ENCODE data around the gene AKNA. TPM values are rescaled to one million over a fixed set of nuclear protein-coding genes. Genes with fewer than 3 reads are reported as not detected.

Gene AKNA
- total RNA-seq, 1 experiment from 2014 or later: 20.6 TPM

DNA sequence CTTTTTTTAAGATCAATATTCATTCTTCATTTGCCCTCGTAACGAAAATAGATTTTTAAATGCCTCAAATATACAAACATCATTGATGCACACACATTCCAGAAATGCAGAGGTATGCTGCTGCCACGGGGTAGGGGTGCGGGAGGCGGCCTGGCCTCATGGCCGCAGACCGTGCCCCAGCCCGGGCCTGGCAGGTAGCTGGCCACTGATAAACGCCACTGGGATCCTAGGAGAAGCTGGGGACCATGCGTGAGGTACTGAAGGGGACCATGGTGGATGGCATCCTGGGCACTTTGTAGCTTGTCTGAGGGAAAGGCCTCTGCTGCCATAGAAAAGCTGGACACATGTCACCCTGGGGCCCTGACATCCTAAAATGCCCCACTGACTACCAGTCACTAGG, 51.6 kb downstream of the AKNA start:
- intact Hi-C loops (cut with micrococcal nuclease): loop anchor here (5.0 kb wide), 1 partner anchor 676 kb away; no protein-coding TSS in a partner anchor
- no peaks in the 10 kb centered on the region for H3K9me2 ChIP-seq (ENCODE audit: insufficient read depth)
- H3K4me2 ChIP-seq (ENCODE audit: low read length): no peak overlapping the region
- POLR2A ChIA-PET: no interaction called here
- RAD21 ChIA-PET (ENCODE audit: low non-redundant PET in 1 of 2, low total read pairs in 2 of 2, uncharacterized antibody in 2 of 2, unreplicated experiment in 2 of 2): no interaction called here
- BruUV-seq (replicated peaks): no TSS peak
- TF ChIP-seq ATF3 (IDR thresholded peaks at IDR 0.05) (no peak), EZH2 (IDR thresholded peaks at IDR 0.05) (no peak), RAD21 (IDR thresholded peaks at IDR 0.05; ENCODE audit: low read depth) (no peak), CBX3 (IDR thresholded peaks at IDR 0.05; ENCODE audit: low read depth) (no peak), ZFX (IDR thresholded peaks at IDR 0.05) (no peak), SRF (IDR thresholded peaks at IDR 0.05; ENCODE audit: low read depth) (no peak), POLR2AphosphoS5 (IDR thresholded peaks at IDR 0.05; ENCODE audit: low read depth, low read length) (no peak), EZH2phosphoT487 (IDR thresholded peaks at IDR 0.05; ENCODE audit: borderline replicate concordance) (no peak), CTCF (IDR thresholded peaks at IDR 0.05 in 2 of 3, conservative IDR thresholded peaks at IDR 0.05 in 1 of 3; ENCODE audit: borderline replicate concordance in 1 of 3, insufficient read depth in 1 of 3, low read depth in 2 of 3, low read length in 2 of 3) (no peak), YY1 (IDR thresholded peaks at IDR 0.05; ENCODE audit: extremely low read depth, insufficient replicate concordance, low read depth, low read length) (no peak), JUND (IDR thresholded peaks at IDR 0.05) (no peak), ZNF274 (IDR thresholded peaks at IDR 0.05; ENCODE audit: low read depth, low read length) (no peak)
- TF ChIP-seq, protein P1, sequence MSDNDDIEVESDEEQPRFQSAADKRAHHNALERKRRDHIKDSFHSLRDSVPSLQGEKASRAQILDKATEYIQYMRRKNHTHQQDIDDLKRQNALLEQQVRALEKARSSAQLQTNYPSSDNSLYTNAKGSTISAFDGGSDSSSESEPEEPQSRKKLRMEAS (IDR thresholded peaks at IDR 0.05): no peak
- H2AFZ ChIP-seq (ENCODE audit: low read depth, low read length, poor library complexity, severe bottlenecking): no peak overlapping the region
- no peaks in the 10 kb centered on the region for H3K36me3 ChIP-seq (ENCODE audit: control insufficient read depth in 1 of 2, insufficient read depth in 2 of 2, low read length in 2 of 2)
- no peak overlapping the region for H3K27ac ChIP-seq (ENCODE audit: low read depth, low read length)
- H4K20me1 ChIP-seq (ENCODE audit: insufficient read depth): no peaks in the 10 kb centered on the region
- H3K9me3 ChIP-seq (ENCODE audit: control insufficient read depth in 1 of 2, insufficient read depth in 1 of 2, low read depth in 1 of 2, low read length in 2 of 2): no peaks in the 10 kb centered on the region
- DNase-seq (ENCODE audit: low read depth, low spot score) (no peak), ATAC-seq (no peak)
- CTCF ChIA-PET: no interaction called here
- no peak overlapping the region for H3K4me3 ChIP-seq (replicated peaks in 1 of 2; ENCODE audit: low read depth in 1 of 2, low read length in 2 of 2)
- H3K4me1 ChIP-seq (ENCODE audit: control insufficient read depth in 1 of 2, insufficient read depth in 2 of 2, low read length in 2 of 2): no peaks in the 10 kb centered on the region
- H3K9ac ChIP-seq (ENCODE audit: low read length): no peak overlapping the region
- no peaks in the 10 kb centered on the region for H3K27me3 ChIP-seq (ENCODE audit: insufficient read depth, low read length)
- no peaks in the 10 kb centered on the region for H3K79me2 ChIP-seq (ENCODE audit: insufficient read depth, low read length)
